WTC11 (cell line): ENCODE results near the gene SH2D4B. TPM values are rescaled to one million over a fixed set of nuclear protein-coding genes. Genes with fewer than 3 reads are reported as not detected.

ENCODE experiments used
- ATAC-seq: fragments of 200-7000 bp; cut with Tn5 transposase; 2 replicates; pipeline ENCODE4 v1.10.0; 2021; ENCODE audit warnings: mild to moderate bottlenecking, moderate library complexity
- CTCF ChIA-PET: fragments of 300-600 bp; sonication (Branson Sonifier 250); formaldehyde crosslinking; loops from one replicate; lab custom pipeline; 2021; ENCODE audit warnings: antibody characterized with exemption; lab: Charles Lee
- POLR2A ChIA-PET: fragments of 350-600 bp; sonication (Branson Sonifier 250); formaldehyde crosslinking; loops from one replicate; lab custom pipeline; 2021; ENCODE audit warnings: antibody characterized with exemption; lab: Charles Lee
- DNase-seq: peaks from one replicate; pipeline ENCODE4 v3.0.0; 2021; ENCODE audit warnings: low spot score
- H3K27ac Mint-ChIP-seq: 2 replicates; pipeline ENCODE4 v1.8.0; 2021; ENCODE audit warnings: mixed read lengths
- H3K27me3 Mint-ChIP-seq: 2 replicates; pipeline ENCODE4 v1.8.0; 2021; ENCODE audit warnings: low read depth, mild to moderate bottlenecking, moderate library complexity, mixed read lengths
- H3K36me3 Mint-ChIP-seq: 2 replicates; pipeline ENCODE4 v1.8.0; 2021; ENCODE audit warnings: mixed read lengths
- H3K4me1 Mint-ChIP-seq: 2 replicates; pipeline ENCODE4 v1.8.0; 2022; ENCODE audit warnings: mixed read lengths
- H3K4me3 Mint-ChIP-seq: 2 replicates; pipeline ENCODE4 v1.8.0; 2021; ENCODE audit warnings: mild to moderate bottlenecking, moderate library complexity, mixed read lengths
- H3K9me3 Mint-ChIP-seq: 2 replicates; pipeline ENCODE4 v1.8.0; 2021; ENCODE audit warnings: mixed read lengths
- CBFB ChIP-seq: sonication (generic); formaldehyde crosslinking; IDR thresholded peaks from 2 replicates; pipeline ENCODE4 v1.8.1; 2022; ENCODE audit warnings: mild to moderate bottlenecking, low read depth, missing genetic modification reagents
- ESRRA ChIP-seq: sonication (generic); formaldehyde crosslinking; IDR thresholded peaks from 2 replicates; pipeline ENCODE4 v1.8.1; 2022; ENCODE audit warnings: mild to moderate bottlenecking, missing genetic modification reagents, borderline replicate concordance
- GABPB1 ChIP-seq: sonication (generic); formaldehyde crosslinking; IDR thresholded peaks from 2 replicates; pipeline ENCODE4 v1.8.1; 2023; ENCODE audit warnings: mild to moderate bottlenecking, missing genetic modification reagents
- JUN ChIP-seq: sonication (generic); formaldehyde crosslinking; IDR thresholded peaks from 2 replicates; pipeline ENCODE4 v1.8.0; 2023; ENCODE audit warnings: mild to moderate bottlenecking, missing genetic modification reagents
- MYBL2 ChIP-seq: sonication (generic); formaldehyde crosslinking; IDR thresholded peaks from 2 replicates; pipeline ENCODE4 v1.8.1; 2023; ENCODE audit warnings: mild to moderate bottlenecking, moderate library complexity, missing genetic modification reagents
- NFYB ChIP-seq: sonication (generic); formaldehyde crosslinking; conservative IDR thresholded peaks from 2 replicates; pipeline ENCODE4 v1.8.0; 2022; ENCODE audit warnings: low read depth, missing genetic modification reagents
- NR1H2 ChIP-seq: sonication (generic); formaldehyde crosslinking; IDR thresholded peaks from 2 replicates; pipeline ENCODE4 v1.9.0; 2021; ENCODE audit warnings: mild to moderate bottlenecking, moderate library complexity, missing genetic modification reagents
- SMAD3 ChIP-seq: sonication (generic); formaldehyde crosslinking; IDR thresholded peaks from 2 replicates; pipeline ENCODE4 v1.8.0; 2022; ENCODE audit warnings: missing genetic modification reagents, mild to moderate bottlenecking, borderline replicate concordance
- SMAD4 ChIP-seq: sonication (generic); formaldehyde crosslinking; IDR thresholded peaks from 2 replicates; pipeline ENCODE4 v1.8.0; 2022; ENCODE audit warnings: mild to moderate bottlenecking, missing genetic modification reagents
- ZNF317 ChIP-seq: sonication (generic); formaldehyde crosslinking; IDR thresholded peaks from 2 replicates; pipeline ENCODE4 v1.8.1; 2023; ENCODE audit warnings: low read depth, mild to moderate bottlenecking, moderate library complexity, missing genetic modification reagents, borderline replicate concordance
- ZNF396 ChIP-seq: fragments of 250-450 bp; sonication (Bioruptor Pico); IDR thresholded peaks from 2 replicates; pipeline ENCODE4 v1.8.0; 2021; ENCODE audit warnings: mild to moderate bottlenecking, moderate library complexity, borderline replicate concordance
- ZNF416 ChIP-seq: fragments of 250-450 bp; sonication (Bioruptor Pico); IDR thresholded peaks from 2 replicates; pipeline ENCODE4 v1.9.0; 2021; ENCODE audit warnings: mild to moderate bottlenecking, inconsistent platforms
- ZNF423 ChIP-seq: fragments of 250-450 bp; sonication (Bioruptor Pico); IDR thresholded peaks from 2 replicates; pipeline ENCODE4 v2.1.2; 2022; ENCODE audit warnings: mild to moderate bottlenecking, moderate library complexity
- total RNA-seq: library from RNA; stranded (reverse); gene quantifications from 3 replicates; pipeline ENCODE4 v1.2.3, GENCODE V29; 2021
- TF ChIP-seq, protein P1 (sequence below): fragments of 250-450 bp; sonication (Bioruptor Pico); IDR thresholded peaks from 2 replicates; pipeline ENCODE4 v2.1.2; 2022; ENCODE audit warnings: mild to moderate bottlenecking, moderate library complexity
- TF ChIP-seq, protein P2 (sequence below): sonication (generic); formaldehyde crosslinking; conservative IDR thresholded peaks from 2 replicates; pipeline ENCODE4 v1.8.1; 2023; ENCODE audit warnings: mild to moderate bottlenecking, low read depth, missing genetic modification reagents, moderate library complexity
- TF ChIP-seq, protein P3 (sequence below): sonication (generic); formaldehyde crosslinking; IDR thresholded peaks from 2 replicates; pipeline ENCODE4 v1.8.0; 2022; ENCODE audit warnings: mild to moderate bottlenecking, missing genetic modification reagents
- TF ChIP-seq, protein P4 (sequence below): sonication (generic); formaldehyde crosslinking; IDR thresholded peaks from 2 replicates; pipeline ENCODE4 v1.8.1; 2022; ENCODE audit warnings: low read depth, mild to moderate bottlenecking, moderate library complexity, missing genetic modification reagents, borderline replicate concordance
- TF ChIP-seq, protein P5 (sequence below): sonication (generic); formaldehyde crosslinking; IDR thresholded peaks from 2 replicates; pipeline ENCODE4 v1.8.1; 2023; ENCODE audit warnings: mild to moderate bottlenecking, missing genetic modification reagents, moderate library complexity
- TF ChIP-seq, protein P6 (sequence below): sonication (generic); formaldehyde crosslinking; conservative IDR thresholded peaks from 2 replicates; pipeline ENCODE4 v1.8.1; 2022; ENCODE audit warnings: mild to moderate bottlenecking, missing genetic modification reagents
- TF ChIP-seq, protein P7 (sequence below): sonication (generic); formaldehyde crosslinking; IDR thresholded peaks from 2 replicates; pipeline ENCODE4 v1.8.1; 2022; ENCODE audit warnings: mild to moderate bottlenecking, missing genetic modification reagents, moderate library complexity, borderline replicate concordance
- TF ChIP-seq, protein P8 (sequence below): fragments of 250-450 bp; sonication (Bioruptor Pico); IDR thresholded peaks from 2 replicates; pipeline ENCODE4 v1.9.0; 2021; ENCODE audit warnings: moderate library complexity, mild to moderate bottlenecking, inconsistent platforms, borderline replicate concordance

Gene SH2D4B
- total RNA-seq, 1 experiment from 2014 or later = 0.04 TPM

DNA sequence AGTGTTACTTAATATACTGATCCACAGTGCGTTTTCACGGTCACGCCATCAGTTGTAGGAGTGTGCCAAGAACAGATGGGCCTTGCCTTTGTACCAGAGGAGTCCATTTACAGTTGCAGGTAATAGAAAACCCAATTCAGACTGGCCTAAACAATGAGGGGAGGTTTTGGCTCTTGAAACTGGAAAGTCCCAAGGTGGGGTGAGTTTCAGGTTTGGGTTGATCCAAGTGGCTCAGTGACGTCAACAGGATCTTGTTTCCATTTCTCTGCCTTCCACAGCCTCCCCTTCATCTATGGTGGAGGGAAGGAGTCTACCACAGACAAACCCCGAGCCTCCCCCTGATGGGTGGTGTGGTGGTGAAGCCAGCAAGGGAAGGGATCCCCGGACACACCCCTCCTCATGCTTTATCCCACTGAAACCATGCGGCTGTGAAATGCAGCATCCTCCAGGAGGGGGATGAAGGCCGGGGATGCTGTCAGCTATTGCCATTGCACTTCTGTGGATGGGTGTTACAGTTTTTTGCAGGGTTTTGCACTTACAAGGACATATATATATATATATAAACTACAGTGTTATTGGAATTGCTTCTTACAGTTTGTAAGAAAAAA is 14.8 kb upstream of the SH2D4B start (continued):
- TF ChIP-seq, protein P1, sequence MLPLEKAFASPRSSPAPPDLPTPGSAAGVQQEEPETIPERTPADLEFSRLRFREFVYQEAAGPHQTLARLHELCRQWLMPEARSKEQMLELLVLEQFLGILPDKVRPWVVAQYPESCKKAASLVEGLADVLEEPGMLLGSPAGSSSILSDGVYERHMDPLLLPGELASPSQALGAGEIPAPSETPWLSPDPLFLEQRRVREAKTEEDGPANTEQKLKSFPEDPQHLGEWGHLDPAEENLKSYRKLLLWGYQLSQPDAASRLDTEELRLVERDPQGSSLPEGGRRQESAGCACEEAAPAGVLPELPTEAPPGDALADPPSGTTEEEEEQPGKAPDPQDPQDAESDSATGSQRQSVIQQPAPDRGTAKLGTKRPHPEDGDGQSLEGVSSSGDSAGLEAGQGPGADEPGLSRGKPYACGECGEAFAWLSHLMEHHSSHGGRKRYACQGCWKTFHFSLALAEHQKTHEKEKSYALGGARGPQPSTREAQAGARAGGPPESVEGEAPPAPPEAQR (CRISPR knock-in tag) = no peak
- TF ChIP-seq NFYB (CRISPR knock-in tag) (no peak), GABPB1 (CRISPR knock-in tag) (no peak), JUN (CRISPR knock-in tag) (no peak), ZNF416 (CRISPR knock-in tag) (no peak)

DNA sequence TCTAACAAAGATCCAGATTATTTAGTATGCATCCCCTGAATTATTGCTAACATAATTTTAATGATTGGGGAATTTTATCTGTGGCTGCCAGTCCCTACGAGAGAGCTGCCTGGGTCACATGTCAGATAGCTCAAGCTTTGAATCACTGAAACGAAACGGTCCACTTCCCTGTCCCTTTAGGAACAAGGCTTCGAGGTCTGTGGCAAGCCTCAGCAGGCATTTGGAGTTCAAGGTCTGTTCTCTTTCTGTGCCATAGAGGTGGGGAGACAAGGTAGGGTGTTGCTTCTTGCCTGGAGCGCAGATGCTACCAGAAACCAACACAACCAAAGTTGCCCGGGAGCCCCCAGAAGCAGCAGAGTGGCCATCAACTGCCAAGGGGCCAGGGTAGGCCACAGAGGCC is 13.9 kb upstream of the SH2D4B start:
- ATAC-seq = no peak
- TF ChIP-seq, protein P2, sequence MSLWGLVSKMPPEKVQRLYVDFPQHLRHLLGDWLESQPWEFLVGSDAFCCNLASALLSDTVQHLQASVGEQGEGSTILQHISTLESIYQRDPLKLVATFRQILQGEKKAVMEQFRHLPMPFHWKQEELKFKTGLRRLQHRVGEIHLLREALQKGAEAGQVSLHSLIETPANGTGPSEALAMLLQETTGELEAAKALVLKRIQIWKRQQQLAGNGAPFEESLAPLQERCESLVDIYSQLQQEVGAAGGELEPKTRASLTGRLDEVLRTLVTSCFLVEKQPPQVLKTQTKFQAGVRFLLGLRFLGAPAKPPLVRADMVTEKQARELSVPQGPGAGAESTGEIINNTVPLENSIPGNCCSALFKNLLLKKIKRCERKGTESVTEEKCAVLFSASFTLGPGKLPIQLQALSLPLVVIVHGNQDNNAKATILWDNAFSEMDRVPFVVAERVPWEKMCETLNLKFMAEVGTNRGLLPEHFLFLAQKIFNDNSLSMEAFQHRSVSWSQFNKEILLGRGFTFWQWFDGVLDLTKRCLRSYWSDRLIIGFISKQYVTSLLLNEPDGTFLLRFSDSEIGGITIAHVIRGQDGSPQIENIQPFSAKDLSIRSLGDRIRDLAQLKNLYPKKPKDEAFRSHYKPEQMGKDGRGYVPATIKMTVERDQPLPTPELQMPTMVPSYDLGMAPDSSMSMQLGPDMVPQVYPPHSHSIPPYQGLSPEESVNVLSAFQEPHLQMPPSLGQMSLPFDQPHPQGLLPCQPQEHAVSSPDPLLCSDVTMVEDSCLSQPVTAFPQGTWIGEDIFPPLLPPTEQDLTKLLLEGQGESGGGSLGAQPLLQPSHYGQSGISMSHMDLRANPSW (CRISPR knock-in tag) = no peak
- TF ChIP-seq SMAD4 (CRISPR knock-in tag) (no peak), ESRRA (CRISPR knock-in tag) (no peak), MYBL2 (CRISPR knock-in tag) (no peak), NR1H2 (no peak)
- TF ChIP-seq, protein P3, sequence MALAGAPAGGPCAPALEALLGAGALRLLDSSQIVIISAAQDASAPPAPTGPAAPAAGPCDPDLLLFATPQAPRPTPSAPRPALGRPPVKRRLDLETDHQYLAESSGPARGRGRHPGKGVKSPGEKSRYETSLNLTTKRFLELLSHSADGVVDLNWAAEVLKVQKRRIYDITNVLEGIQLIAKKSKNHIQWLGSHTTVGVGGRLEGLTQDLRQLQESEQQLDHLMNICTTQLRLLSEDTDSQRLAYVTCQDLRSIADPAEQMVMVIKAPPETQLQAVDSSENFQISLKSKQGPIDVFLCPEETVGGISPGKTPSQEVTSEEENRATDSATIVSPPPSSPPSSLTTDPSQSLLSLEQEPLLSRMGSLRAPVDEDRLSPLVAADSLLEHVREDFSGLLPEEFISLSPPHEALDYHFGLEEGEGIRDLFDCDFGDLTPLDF = no peak
- TF ChIP-seq, protein P4, sequence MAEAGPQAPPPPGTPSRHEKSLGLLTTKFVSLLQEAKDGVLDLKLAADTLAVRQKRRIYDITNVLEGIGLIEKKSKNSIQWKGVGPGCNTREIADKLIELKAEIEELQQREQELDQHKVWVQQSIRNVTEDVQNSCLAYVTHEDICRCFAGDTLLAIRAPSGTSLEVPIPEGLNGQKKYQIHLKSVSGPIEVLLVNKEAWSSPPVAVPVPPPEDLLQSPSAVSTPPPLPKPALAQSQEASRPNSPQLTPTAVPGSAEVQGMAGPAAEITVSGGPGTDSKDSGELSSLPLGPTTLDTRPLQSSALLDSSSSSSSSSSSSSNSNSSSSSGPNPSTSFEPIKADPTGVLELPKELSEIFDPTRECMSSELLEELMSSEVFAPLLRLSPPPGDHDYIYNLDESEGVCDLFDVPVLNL (CRISPR knock-in tag) = no peak
- no peak for DNase-seq
- Mint-ChIP-seq H3K4me3 (no peak overlapping the region), H3K27ac (peak overlapping the region; percentile 53; the same call in 1 of the 2 replicates), H3K4me1 (peaks cover 16% of the 10 kb centered on the region), H3K27me3 (no peaks in the 10 kb centered on the region), H3K36me3 (peaks cover 10% of the 10 kb centered on the region), H3K9me3 (no peaks in the 10 kb centered on the region)
- POLR2A ChIA-PET = no interaction called here
- CTCF ChIA-PET = interaction anchor here (1.0 to 1.5 kb wide), 2 partner anchors 18 to 79 kb away, joined by 3 to 7 read pairs; no protein-coding TSS in a partner anchor

DNA sequence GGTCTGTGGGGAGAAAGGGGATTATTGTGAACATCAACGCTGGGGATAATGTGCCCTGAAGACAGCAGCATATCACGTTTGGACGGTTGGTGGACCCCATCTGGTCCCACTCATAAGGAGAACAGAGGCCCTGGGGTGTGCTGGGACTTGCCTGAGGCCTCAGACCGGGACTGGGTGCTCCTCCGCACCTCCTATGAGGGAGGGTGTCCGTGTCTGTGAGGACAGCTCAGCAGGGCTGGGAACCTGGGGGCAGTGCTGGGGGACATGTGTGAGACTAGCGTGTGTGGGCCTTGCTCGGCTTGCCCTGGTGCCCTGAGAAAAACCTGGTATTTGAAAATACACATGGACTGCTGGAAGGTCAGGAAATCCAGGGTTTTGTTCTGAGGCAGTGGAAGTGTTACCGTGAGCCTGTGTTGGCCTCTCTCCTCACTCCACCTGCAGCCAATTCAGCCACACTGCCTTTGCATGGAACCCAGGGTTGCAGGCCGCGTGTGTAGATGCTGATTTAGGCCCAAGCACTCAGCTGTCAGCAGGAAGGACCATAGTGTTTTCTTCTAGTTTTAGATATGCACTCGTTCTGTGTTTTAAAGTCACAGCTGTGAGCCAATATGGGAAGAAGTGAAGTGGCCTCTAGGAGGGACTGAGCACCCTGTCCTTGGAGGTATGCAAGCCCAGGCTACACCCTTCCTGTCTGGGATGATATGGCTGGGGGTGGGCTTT is 13.4 kb upstream of the SH2D4B start:
- ATAC-seq (no peak), DNase-seq (no peak)
- ChIA-PET CTCF (interaction anchor here (1.0 to 1.8 kb wide), 3 partner anchors 19 to 80 kb away, joined by 3 to 7 read pairs (median 4); no protein-coding TSS in a partner anchor), POLR2A (no interaction called here)
- Mint-ChIP-seq H3K9me3 (no peaks in the 10 kb centered on the region), H3K4me3 (no peak overlapping the region), H3K27ac (no peak overlapping the region), H3K36me3 (peaks cover 8% of the 10 kb centered on the region; the same call in 1 of the 2 replicates), H3K27me3 (no peaks in the 10 kb centered on the region), H3K4me1 (peaks cover 16% of the 10 kb centered on the region)
- no peak for TF ChIP-seq CBFB (CRISPR knock-in tag)
- TF ChIP-seq, protein P5, sequence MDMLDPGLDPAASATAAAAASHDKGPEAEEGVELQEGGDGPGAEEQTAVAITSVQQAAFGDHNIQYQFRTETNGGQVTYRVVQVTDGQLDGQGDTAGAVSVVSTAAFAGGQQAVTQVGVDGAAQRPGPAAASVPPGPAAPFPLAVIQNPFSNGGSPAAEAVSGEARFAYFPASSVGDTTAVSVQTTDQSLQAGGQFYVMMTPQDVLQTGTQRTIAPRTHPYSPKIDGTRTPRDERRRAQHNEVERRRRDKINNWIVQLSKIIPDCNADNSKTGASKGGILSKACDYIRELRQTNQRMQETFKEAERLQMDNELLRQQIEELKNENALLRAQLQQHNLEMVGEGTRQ (CRISPR knock-in tag) = no peak
- no peak for TF ChIP-seq ZNF423 (CRISPR knock-in tag)
- TF ChIP-seq, protein P6, sequence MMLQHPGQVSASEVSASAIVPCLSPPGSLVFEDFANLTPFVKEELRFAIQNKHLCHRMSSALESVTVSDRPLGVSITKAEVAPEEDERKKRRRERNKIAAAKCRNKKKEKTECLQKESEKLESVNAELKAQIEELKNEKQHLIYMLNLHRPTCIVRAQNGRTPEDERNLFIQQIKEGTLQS (CRISPR knock-in tag) = no peak
- TF ChIP-seq SMAD4 (CRISPR knock-in tag) = no peak
- TF ChIP-seq, protein P7, sequence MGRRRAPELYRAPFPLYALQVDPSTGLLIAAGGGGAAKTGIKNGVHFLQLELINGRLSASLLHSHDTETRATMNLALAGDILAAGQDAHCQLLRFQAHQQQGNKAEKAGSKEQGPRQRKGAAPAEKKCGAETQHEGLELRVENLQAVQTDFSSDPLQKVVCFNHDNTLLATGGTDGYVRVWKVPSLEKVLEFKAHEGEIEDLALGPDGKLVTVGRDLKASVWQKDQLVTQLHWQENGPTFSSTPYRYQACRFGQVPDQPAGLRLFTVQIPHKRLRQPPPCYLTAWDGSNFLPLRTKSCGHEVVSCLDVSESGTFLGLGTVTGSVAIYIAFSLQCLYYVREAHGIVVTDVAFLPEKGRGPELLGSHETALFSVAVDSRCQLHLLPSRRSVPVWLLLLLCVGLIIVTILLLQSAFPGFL (CRISPR knock-in tag) = no peak
- no peak for TF ChIP-seq ZNF317 (CRISPR knock-in tag)
- TF ChIP-seq SMAD3 (CRISPR knock-in tag) = no peak
- no peak for TF ChIP-seq ZNF396 (CRISPR knock-in tag)
- TF ChIP-seq, protein P8, sequence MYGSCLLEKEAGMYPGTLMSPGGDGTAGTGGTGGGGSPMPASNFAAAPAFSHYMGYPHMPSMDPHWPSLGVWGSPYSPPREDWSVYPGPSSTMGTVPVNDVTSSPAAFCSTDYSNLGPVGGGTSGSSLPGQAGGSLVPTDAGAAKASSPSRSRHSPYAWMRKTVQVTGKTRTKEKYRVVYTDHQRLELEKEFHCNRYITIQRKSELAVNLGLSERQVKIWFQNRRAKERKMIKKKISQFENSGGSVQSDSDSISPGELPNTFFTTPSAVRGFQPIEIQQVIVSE = no peak
